H1 (cell line): Measurements from ENCODE around the gene INPP5F. TPM values are rescaled to one million over a fixed set of nuclear protein-coding genes. Genes with fewer than 3 reads are reported as not detected.

Source experiments
- SIN3A ChIP-seq, 2 experiments: IDR thresholded peaks in 1 of 2; conservative IDR thresholded peaks in 1 of 2; 2 replicates each; pipeline ENCODE4 v1.6.1; 2011 to 2012; ENCODE audit warnings: low read length in 2 of 2, improper control_type of control experiment in 1 of 2, low read depth in 1 of 2, mild to moderate bottlenecking in 1 of 2
- polyA plus RNA-seq, 7 experiments: library from polyadenylated mRNA; depleted of rRNA in 3 of 7; stranded (reverse) in 5 of 7; unstranded in 2 of 7; fragments of >200 nt in 5 of 7; fragments of 200-250 nt in 2 of 7; gene quantifications; 1 replicate in 5 of 7; 2 replicates in 1 of 7; 4 replicates in 1 of 7; pipeline versions ENCODE4 v1.2.1 to v1.2.3, GENCODE V29; 2011 to 2013; ENCODE audit warnings: missing spikeins in 2 of 7, mixed read lengths in 2 of 7
- total RNA-seq: library from RNA; stranded (reverse); fragmentation: NEBNext Ultra II Directional; extraction: Animal tissue kit (Norgen Biotek cat#: 25700); gene quantifications from 2 replicates; pipeline ENCODE4 v1.2.1, GENCODE V29; 2021
- TF ChIP-seq, protein P1 (sequence below): fragments of 300-600 bp; sonication (generic); IDR thresholded peaks from 2 replicates; pipeline ENCODE4 v1.7.1; 2012; ENCODE audit warnings: low read length, moderate library complexity, mild to moderate bottlenecking, inconsistent platforms; ENCODE audit not compliant: insufficient replicate concordance
- TF ChIP-seq, protein P2 (sequence below): IDR thresholded peaks from 2 replicates; pipeline ENCODE4 v1.6.1; 2011; ENCODE audit warnings: low read depth, mild to moderate bottlenecking, low read length; ENCODE audit not compliant: insufficient read depth
- TF ChIP-seq, protein P3 (sequence below): IDR thresholded peaks from 2 replicates; pipeline ENCODE4 v1.6.1; 2012; ENCODE audit warnings: low read length, inconsistent platforms

The INPP5F gene
- total and polyA plus RNA-seq, 2 of the 8 experiments (the other 6 are each of a cell fraction or from before 2014, with no cell fraction given): 50.1 to 101 TPM

DNA sequence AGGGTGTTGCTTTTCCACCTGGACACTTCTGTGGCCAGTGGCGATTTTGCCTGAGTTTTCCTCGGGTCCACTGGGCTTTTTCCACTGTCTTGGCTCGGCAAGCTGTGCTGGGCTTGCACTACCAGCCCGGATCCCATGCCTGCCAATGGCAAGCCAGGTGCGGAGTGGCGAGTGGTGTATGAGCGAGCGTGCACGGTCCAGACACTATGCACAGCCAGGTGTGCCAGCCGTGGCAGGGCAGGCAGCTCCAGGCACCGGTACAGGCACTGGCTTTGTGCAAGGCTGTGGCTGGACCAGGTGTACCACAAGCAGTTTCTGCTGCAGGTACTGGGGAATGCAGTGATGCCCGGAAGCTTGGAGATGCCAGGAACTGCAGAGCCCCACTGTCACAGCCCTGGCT, 22.1 kb downstream of the INPP5F start (continued):
- TF ChIP-seq, protein P1, sequence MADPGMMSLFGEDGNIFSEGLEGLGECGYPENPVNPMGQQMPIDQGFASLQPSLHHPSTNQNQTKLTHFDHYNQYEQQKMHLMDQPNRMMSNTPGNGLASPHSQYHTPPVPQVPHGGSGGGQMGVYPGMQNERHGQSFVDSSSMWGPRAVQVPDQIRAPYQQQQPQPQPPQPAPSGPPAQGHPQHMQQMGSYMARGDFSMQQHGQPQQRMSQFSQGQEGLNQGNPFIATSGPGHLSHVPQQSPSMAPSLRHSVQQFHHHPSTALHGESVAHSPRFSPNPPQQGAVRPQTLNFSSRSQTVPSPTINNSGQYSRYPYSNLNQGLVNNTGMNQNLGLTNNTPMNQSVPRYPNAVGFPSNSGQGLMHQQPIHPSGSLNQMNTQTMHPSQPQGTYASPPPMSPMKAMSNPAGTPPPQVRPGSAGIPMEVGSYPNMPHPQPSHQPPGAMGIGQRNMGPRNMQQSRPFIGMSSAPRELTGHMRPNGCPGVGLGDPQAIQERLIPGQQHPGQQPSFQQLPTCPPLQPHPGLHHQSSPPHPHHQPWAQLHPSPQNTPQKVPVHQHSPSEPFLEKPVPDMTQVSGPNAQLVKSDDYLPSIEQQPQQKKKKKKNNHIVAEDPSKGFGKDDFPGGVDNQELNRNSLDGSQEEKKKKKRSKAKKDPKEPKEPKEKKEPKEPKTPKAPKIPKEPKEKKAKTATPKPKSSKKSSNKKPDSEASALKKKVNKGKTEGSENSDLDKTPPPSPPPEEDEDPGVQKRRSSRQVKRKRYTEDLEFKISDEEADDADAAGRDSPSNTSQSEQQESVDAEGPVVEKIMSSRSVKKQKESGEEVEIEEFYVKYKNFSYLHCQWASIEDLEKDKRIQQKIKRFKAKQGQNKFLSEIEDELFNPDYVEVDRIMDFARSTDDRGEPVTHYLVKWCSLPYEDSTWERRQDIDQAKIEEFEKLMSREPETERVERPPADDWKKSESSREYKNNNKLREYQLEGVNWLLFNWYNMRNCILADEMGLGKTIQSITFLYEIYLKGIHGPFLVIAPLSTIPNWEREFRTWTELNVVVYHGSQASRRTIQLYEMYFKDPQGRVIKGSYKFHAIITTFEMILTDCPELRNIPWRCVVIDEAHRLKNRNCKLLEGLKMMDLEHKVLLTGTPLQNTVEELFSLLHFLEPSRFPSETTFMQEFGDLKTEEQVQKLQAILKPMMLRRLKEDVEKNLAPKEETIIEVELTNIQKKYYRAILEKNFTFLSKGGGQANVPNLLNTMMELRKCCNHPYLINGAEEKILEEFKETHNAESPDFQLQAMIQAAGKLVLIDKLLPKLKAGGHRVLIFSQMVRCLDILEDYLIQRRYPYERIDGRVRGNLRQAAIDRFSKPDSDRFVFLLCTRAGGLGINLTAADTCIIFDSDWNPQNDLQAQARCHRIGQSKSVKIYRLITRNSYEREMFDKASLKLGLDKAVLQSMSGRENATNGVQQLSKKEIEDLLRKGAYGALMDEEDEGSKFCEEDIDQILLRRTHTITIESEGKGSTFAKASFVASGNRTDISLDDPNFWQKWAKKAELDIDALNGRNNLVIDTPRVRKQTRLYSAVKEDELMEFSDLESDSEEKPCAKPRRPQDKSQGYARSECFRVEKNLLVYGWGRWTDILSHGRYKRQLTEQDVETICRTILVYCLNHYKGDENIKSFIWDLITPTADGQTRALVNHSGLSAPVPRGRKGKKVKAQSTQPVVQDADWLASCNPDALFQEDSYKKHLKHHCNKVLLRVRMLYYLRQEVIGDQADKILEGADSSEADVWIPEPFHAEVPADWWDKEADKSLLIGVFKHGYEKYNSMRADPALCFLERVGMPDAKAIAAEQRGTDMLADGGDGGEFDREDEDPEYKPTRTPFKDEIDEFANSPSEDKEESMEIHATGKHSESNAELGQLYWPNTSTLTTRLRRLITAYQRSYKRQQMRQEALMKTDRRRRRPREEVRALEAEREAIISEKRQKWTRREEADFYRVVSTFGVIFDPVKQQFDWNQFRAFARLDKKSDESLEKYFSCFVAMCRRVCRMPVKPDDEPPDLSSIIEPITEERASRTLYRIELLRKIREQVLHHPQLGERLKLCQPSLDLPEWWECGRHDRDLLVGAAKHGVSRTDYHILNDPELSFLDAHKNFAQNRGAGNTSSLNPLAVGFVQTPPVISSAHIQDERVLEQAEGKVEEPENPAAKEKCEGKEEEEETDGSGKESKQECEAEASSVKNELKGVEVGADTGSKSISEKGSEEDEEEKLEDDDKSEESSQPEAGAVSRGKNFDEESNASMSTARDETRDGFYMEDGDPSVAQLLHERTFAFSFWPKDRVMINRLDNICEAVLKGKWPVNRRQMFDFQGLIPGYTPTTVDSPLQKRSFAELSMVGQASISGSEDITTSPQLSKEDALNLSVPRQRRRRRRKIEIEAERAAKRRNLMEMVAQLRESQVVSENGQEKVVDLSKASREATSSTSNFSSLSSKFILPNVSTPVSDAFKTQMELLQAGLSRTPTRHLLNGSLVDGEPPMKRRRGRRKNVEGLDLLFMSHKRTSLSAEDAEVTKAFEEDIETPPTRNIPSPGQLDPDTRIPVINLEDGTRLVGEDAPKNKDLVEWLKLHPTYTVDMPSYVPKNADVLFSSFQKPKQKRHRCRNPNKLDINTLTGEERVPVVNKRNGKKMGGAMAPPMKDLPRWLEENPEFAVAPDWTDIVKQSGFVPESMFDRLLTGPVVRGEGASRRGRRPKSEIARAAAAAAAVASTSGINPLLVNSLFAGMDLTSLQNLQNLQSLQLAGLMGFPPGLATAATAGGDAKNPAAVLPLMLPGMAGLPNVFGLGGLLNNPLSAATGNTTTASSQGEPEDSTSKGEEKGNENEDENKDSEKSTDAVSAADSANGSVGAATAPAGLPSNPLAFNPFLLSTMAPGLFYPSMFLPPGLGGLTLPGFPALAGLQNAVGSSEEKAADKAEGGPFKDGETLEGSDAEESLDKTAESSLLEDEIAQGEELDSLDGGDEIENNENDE: no peak
- TF ChIP-seq, protein P2, sequence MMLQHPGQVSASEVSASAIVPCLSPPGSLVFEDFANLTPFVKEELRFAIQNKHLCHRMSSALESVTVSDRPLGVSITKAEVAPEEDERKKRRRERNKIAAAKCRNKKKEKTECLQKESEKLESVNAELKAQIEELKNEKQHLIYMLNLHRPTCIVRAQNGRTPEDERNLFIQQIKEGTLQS: no peak
- TF ChIP-seq SIN3A (conservative IDR thresholded peaks at IDR 0.05 in 1 of 2, IDR thresholded peaks at IDR 0.05 in 1 of 2; ENCODE audit: low read depth in 1 of 2, low read length in 2 of 2): no peak
- TF ChIP-seq, protein P3, sequence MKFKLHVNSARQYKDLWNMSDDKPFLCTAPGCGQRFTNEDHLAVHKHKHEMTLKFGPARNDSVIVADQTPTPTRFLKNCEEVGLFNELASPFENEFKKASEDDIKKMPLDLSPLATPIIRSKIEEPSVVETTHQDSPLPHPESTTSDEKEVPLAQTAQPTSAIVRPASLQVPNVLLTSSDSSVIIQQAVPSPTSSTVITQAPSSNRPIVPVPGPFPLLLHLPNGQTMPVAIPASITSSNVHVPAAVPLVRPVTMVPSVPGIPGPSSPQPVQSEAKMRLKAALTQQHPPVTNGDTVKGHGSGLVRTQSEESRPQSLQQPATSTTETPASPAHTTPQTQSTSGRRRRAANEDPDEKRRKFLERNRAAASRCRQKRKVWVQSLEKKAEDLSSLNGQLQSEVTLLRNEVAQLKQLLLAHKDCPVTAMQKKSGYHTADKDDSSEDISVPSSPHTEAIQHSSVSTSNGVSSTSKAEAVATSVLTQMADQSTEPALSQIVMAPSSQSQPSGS: no peak
- TF ChIP-seq, all 59 proteins: peak for 0
